HG03558 (cell line): ENCODE measurements around the gene ENPP7.

Experiments
- ATAC-seq: cut with Tn5 transposase; IDR thresholded peaks from one replicate; pipeline ENCODE4 v1.9.1; 2021; ENCODE audit warnings: moderate number of reproducible peaks; ENCODE audit not compliant: unreplicated experiment; ENCODE audit errors: extremely low read depth

Gene ENPP7

GRCh38 chr17:79774561-79774975, 43.8 kb downstream of the ENPP7 start:
- ATAC-seq: no peak

GRCh38 chr17:79775632-79776031, 44.9 kb downstream of the ENPP7 start:
- ATAC-seq: no peak

GRCh38 chr17:79776376-79777119, 45.8 kb downstream of the ENPP7 start:
- ATAC-seq: no peak

GRCh38 chr17:79777120-79777893, 46.6 kb downstream of the ENPP7 start:
- ATAC-seq: no peak

- ATAC-seq: no peak
These were observed 47.3 kb downstream of the ENPP7 start, which contains the start of gene CBX2 for GRCh38 chr17:79777894-79778503. Gene CBX2, plus strand, starts transcription at chr17:79778148. Its CDS starts 88 bp downstream, at chr17:79778236.

GRCh38 chr17:79778504-79779083, 47.9 kb downstream of the ENPP7 start:
- no peak for ATAC-seq

- ATAC-seq: no peak
These were observed 48.4 kb downstream of the ENPP7 start for GRCh38 chr17:79779084-79779529.

GRCh38 chr17:79779661-79780365, 49.1 kb downstream of the ENPP7 start:
- no peak for ATAC-seq

- ATAC-seq: no peak
These were observed 50.4 kb downstream of the ENPP7 start for GRCh38 chr17:79781012-79781650.

GRCh38 chr17:79781736-79782575, 51.2 kb downstream of the ENPP7 start:
- ATAC-seq: no peak

- no peak for ATAC-seq
These were observed 53.1 kb downstream of the ENPP7 start for GRCh38 chr17:79783891-79784290.

- ATAC-seq: no peak
These were observed 53.7 kb downstream of the ENPP7 start for GRCh38 chr17:79784353-79785016.

GRCh38 chr17:79785017-79785899, 54.5 kb downstream of the ENPP7 start:
- no peak for ATAC-seq

- no peak for ATAC-seq
These were observed 55.4 kb downstream of the ENPP7 start for GRCh38 chr17:79785900-79786810.

- ATAC-seq: no peak
These were observed 56.3 kb downstream of the ENPP7 start for GRCh38 chr17:79786930-79787643.

GRCh38 chr17:79788455-79788854, 57.7 kb downstream of the ENPP7 start:
- no peak for ATAC-seq
